ENCODE measurements around the gene FBXL16. TPM values are rescaled to one million over a fixed set of nuclear protein-coding genes. Genes with fewer than 3 reads are reported as not detected.

The FBXL16 gene
- total RNA-seq, 1 donor, result not detected

DNA sequence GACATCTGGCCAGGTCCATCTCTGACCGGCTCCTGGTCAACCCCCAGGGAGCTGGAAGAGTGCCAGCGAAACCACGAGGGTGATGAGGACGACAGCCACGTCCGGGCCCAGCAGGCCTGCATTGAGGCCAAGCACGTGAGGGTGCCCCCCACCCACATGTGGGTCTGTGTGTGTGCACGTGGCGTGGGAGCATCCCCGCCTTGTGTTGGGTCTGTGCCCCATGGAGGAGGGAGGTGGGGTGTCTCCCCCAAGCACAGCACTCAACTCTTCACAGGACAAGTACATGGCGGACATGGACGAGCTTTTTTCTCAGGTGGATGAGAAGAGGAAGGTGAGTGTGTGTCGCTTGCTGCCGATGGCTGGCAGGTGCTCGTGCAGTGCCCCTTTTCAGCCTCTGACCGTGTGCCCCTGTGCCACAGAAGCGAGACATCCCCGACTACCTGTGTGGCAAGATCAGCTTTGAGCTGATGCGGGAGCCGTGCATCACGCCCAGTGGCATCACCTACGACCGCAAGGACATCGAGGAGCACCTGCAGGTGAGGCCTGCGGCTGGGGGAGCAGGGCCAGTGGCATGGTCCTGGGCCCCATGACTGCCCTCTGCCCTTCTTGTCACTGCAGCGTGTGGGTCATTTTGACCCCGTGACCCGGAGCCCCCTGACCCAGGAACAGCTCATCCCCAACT, 23.7 kb downstream of the FBXL16 start:
- peak overlapping the region; percentile 8 for H3K27ac ChIP-seq (ENCODE audit: low read depth, low read length)

DNA sequence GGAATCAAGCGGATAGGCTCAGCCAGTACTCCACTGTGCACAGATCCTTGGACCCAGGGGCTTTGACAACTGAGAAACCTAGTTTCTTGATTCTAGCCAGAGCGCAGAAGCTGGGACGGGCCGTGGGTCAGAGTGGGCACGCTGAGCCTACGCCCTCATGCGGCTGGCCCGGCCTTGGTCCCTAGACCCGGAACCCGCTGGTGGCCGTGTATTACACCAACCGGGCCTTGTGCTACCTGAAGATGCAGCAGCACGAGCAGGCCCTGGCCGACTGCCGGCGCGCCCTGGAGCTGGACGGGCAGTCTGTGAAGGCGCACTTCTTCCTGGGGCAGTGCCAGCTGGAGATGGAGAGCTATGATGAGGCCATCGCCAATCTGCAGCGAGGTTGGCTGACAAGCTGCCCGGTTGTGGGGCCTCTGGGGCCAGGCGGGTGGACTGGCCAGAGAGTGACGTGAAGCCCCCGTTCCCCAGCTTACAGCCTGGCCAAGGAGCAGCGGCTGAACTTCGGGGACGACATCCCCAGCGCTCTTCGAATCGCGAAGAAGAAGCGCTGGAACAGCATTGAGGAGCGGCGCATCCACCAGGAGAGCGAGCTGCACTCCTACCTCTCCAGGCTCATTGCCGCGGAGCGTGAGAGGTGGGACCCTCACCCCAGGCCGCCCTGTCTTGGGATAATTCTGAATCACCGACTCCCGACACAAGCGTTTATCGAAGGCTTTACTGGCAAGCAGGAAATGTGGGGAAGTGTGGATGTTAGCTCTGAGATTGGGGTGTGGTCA, 24.4 kb downstream of the FBXL16 start:
- peaks cover 20% of the 10 kb centered on the region for H3K36me3 ChIP-seq (ENCODE audit: insufficient read depth, low read length)
- H3K4me3 ChIP-seq (ENCODE audit: insufficient read depth, low read length), result peak overlapping the region; percentile 84
- H3K79me2 ChIP-seq (ENCODE audit: insufficient read depth, low read length), result peaks cover 40% of the 10 kb centered on the region
- H4K20me1 ChIP-seq (ENCODE audit: insufficient read depth, low read length), result peaks cover 34% of the 10 kb centered on the region
- H2AFZ ChIP-seq (ENCODE audit: low read length), result no peak overlapping the region
- no peaks in the 10 kb centered on the region for H3K27me3 ChIP-seq (ENCODE audit: insufficient read depth, low read length)
- DNase-seq (ENCODE audit: insufficient read length, low spot score, missing footprints), result peak; percentile 96
- peak overlapping the region; percentile 93 for H3K4me2 ChIP-seq (ENCODE audit: insufficient read depth, low read length)
- no peaks in the 10 kb centered on the region for H3K9me3 ChIP-seq (ENCODE audit: low read depth, low read length)
- H3K4me1 ChIP-seq (ENCODE audit: insufficient read depth, low read length), result peaks cover 26% of the 10 kb centered on the region
- TF ChIP-seq CTCF (IDR thresholded peaks at IDR 0.05; ENCODE audit: extremely low read depth, low read depth, low read length), result no peak
- H3K27ac ChIP-seq (ENCODE audit: low read depth, low read length), result peak overlapping the region; percentile 66

More for the DNA sequence above, 23.7 kb downstream of the FBXL16 start:
- TF ChIP-seq CTCF (IDR thresholded peaks at IDR 0.05; ENCODE audit: extremely low read depth, low read depth, low read length), result no peak
- H3K4me3 ChIP-seq (ENCODE audit: insufficient read depth, low read length), result peak overlapping the region; percentile 84
- peaks cover 34% of the 10 kb centered on the region for H4K20me1 ChIP-seq (ENCODE audit: insufficient read depth, low read length)
- no peak for DNase-seq (ENCODE audit: insufficient read length, low spot score, missing footprints)
- H2AFZ ChIP-seq (ENCODE audit: low read length), result no peak overlapping the region
- H3K27me3 ChIP-seq (ENCODE audit: insufficient read depth, low read length), result no peaks in the 10 kb centered on the region
- peaks cover 26% of the 10 kb centered on the region for H3K4me1 ChIP-seq (ENCODE audit: insufficient read depth, low read length)
- H3K9me3 ChIP-seq (ENCODE audit: low read depth, low read length), result no peaks in the 10 kb centered on the region
- H3K4me2 ChIP-seq (ENCODE audit: insufficient read depth, low read length), result peak overlapping the region; percentile 93
- H3K36me3 ChIP-seq (ENCODE audit: insufficient read depth, low read length), result peaks cover 20% of the 10 kb centered on the region
- peaks cover 40% of the 10 kb centered on the region for H3K79me2 ChIP-seq (ENCODE audit: insufficient read depth, low read length)

DNA sequence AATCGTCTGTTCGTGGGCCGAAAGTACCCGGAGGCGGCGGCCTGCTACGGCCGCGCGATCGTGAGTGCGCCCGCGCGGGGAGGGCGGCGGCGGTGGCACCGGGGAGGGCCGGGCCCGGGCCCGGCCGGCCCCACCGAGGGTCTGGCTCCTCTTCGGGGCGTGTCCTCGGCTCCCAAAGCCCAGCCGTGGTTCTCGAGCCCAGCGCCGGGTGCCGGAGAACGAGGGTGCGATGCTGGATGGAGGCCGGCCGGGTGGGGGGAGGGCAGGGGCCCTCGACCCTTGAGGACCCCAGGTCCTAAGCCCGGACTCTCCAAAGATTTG, 25.0 kb downstream of the FBXL16 start:
- H3K27me3 ChIP-seq (ENCODE audit: insufficient read depth, low read length), result no peaks in the 10 kb centered on the region
- no peaks in the 10 kb centered on the region for H3K9me3 ChIP-seq (ENCODE audit: low read depth, low read length)
- no peak overlapping the region for H2AFZ ChIP-seq (ENCODE audit: low read length)

More for the DNA sequence above, 25.0 kb downstream of the FBXL16 start:
- Histone ChIP-seq H4K20me1 (ENCODE audit: insufficient read depth, low read length) (peaks cover 34% of the 10 kb centered on the region), H3K4me1 (ENCODE audit: insufficient read depth, low read length) (peaks cover 26% of the 10 kb centered on the region), H3K4me3 (ENCODE audit: insufficient read depth, low read length) (peak overlapping the region; percentile 84), H3K27ac (ENCODE audit: low read depth, low read length) (peak overlapping the region; percentile 66), H3K36me3 (ENCODE audit: insufficient read depth, low read length) (peaks cover 20% of the 10 kb centered on the region), H3K4me2 (ENCODE audit: insufficient read depth, low read length) (peak overlapping the region; percentile 93), H3K79me2 (ENCODE audit: insufficient read depth, low read length) (peaks cover 40% of the 10 kb centered on the region)
- no peak for TF ChIP-seq CTCF (IDR thresholded peaks at IDR 0.05; ENCODE audit: extremely low read depth, low read depth, low read length)
- no peak for DNase-seq (ENCODE audit: insufficient read length, low spot score, missing footprints)
